DND-41 (cell line): ENCODE data around the gene MORN1.

Source experiments
- CTCF ChIP-seq: IDR thresholded peaks from 2 replicates; pipeline ENCODE4 v1.5.1; 2012; ENCODE audit warnings: borderline replicate concordance, low read length, moderate library complexity, mild to moderate bottlenecking; ENCODE audit not compliant: poor library complexity, severe bottlenecking; ENCODE audit errors: extremely low read depth
- EZH2 ChIP-seq: IDR thresholded peaks from 3 replicates; pipeline ENCODE4 v1.6.1; 2012; ENCODE audit warnings: borderline replicate concordance, low read depth, mild to moderate bottlenecking, moderate library complexity, low read length, inconsistent platforms; ENCODE audit not compliant: severe bottlenecking

- TF ChIP-seq CTCF, result no peak
- no peak for TF ChIP-seq EZH2
Observed at GRCh38 chr1:2376261-2376741, 15.1 kb downstream of the MORN1 start.
